ES-I3 (cell line): Measurements from ENCODE around the gene CEACAM19.
"Not testable (repeated sequence)": the region's sequence is repeated elsewhere in the genome, so short reads cannot be mapped to it uniquely, and the experiment has no call there.

ENCODE experiments used
- H3K36me3 ChIP-seq: 2 replicates; pipeline ENCODE4 v1.6.1; 2013; ENCODE audit warnings: mild to moderate bottlenecking, low read length, control low read depth, moderate library complexity; ENCODE audit not compliant: insufficient read depth
- H3K4me1 ChIP-seq: 2 replicates; pipeline ENCODE4 v1.6.1; 2013; ENCODE audit warnings: mild to moderate bottlenecking, control low read depth, low read length; ENCODE audit not compliant: insufficient read depth
- H3K9ac ChIP-seq: 2 replicates; pipeline ENCODE4 v1.6.1; 2013; ENCODE audit warnings: low read depth, mild to moderate bottlenecking, low read length, moderate library complexity
- H3K9me3 ChIP-seq: 2 replicates; pipeline ENCODE4 v1.6.1; 2013; ENCODE audit warnings: mild to moderate bottlenecking, low read length, moderate library complexity; ENCODE audit not compliant: control insufficient read depth, insufficient read depth

Gene CEACAM19

DNA sequence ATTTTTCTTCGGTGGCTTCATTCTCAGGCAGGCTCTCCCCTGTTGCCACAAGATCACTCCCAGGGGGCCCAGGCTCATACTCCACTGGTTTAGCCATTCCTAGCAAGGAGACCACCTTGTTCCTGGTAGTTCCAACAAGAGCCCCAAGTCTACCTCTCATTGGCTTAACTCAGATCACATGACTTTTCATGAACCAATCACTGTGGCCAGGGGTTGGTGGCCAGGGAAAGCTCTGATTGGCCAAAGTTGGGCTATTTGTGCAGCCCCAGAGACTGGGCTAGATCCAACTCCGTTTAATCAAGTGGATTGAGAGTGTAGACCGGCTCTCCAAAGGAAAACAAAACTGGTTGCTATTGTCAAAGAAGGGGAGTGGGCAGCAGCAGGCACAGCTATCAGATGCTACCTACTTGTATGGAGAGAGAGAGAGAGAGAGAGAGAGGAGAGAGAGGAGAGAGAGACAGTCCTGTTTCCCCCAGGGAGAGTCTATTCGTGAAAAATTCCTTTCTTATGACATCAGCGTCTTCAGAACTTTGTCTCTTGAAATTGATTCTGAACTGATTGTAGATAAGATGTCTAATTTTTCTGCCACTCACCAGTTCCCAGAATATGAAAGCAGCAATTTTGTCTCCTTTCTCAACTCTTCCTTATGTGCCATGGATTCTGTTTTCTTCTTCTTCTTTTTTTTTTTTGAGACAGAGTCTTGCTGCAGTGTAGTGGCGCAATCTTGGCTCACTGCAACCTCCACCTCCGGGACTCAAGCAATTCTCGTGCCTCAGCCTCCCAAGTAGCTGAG lies 5.9 kb downstream of the CEACAM19 start:
- Histone ChIP-seq H3K4me1 (no peaks in the 10 kb centered on the region; the same call in 1 of the 2 replicates), H3K9me3 (no peaks in the 10 kb centered on the region), H3K36me3 (no peaks in the 10 kb centered on the region), H3K9ac (no peak overlapping the region; the same call in 1 of the 2 replicates)

DNA sequence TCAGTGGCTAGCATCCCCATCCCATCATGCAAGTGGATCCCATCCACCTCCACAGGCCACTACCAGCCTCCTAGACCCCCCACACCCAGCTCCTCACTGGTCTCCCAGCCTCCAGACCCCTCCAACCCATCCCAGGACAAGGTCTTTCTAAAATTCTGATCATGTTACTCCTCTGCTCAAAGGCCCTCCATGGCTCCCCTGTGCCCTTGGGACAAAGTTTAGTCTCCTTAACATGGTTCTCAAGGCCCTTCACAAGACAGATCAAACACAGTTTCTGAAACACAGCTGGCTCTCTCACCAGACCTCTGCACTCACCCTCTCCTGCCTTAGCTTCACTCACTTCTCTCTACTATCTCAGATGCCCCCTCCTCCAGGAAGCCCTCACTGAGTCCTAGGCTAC lies 9.3 kb downstream of the CEACAM19 start:
- Histone ChIP-seq H3K9me3 (no peaks in the 10 kb centered on the region), H3K4me1 (no peaks in the 10 kb centered on the region; the same call in 1 of the 2 replicates), H3K36me3 (no peaks in the 10 kb centered on the region), H3K9ac (no peak overlapping the region)

DNA sequence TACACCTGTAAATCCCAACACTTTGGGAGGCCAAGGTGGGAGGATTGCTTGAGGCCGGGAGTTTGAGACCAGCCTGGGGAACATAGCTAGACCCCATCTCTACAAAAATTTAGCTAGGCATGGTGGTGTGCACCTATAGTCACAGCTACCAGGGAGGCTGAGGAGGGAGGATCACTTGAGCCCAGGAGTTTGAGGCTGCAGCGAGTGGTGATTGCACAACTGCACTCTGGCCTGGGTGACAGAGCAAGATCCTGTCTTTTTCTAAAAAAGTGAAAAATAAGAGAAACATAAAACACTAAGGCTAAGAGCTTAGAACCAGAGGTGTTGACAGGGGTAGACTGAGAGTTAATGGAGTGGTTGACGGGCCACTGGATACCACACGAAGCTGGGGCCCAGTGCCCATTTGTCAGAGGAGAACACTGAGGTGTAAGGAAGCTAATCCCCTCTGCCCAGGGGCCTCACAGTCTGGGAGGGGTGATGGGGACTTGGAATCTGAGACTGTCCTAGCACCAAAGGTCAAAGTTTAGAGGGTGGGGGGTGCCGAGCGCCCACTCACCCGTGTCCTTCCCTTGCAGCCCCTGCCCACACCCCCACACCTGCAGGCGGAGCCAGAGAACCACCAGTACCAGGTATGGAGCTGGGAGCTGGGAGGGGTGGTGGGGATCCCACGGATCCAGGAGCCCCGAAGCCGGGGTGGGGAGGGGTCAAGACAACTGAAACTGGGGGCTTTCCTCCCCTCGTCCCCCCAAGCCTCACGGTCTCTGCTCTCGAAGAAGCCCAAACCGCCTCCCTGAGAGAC lies 10.9 kb downstream of the CEACAM19 start:
- H3K4me1 ChIP-seq = peaks cover 3% of the 10 kb centered on the region; the same call in 1 of the 2 replicates
- H3K36me3 ChIP-seq = no peaks in the 10 kb centered on the region
- H3K9me3 ChIP-seq = no peaks in the 10 kb centered on the region
- no peak overlapping the region for H3K9ac ChIP-seq

DNA sequence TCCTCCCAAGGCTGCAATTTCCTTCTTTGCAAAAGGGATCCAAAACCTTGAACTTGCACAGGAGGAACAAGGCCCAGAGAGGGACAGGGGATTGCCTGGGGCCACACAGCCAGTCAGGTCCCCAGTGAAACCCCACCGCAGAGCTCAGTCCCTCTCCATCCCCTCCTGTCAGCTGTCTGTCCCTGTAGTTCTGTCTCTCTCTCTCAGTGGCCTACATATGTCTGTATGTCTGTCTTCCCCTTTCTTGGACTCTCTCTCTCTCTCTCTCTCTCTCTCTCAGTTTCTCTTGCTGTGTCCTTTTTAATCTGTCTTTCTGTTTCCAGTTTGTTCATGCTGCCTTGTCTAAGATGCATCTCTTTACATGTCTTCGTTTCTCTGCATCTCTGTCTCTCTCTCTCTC lies 11.5 kb downstream of the CEACAM19 start:
- no peaks in the 10 kb centered on the region for H3K36me3 ChIP-seq
- H3K9me3 ChIP-seq = no peaks in the 10 kb centered on the region
- H3K9ac ChIP-seq = no peak overlapping the region
- peaks cover 3% of the 10 kb centered on the region; the same call in 1 of the 2 replicates for H3K4me1 ChIP-seq

DNA sequence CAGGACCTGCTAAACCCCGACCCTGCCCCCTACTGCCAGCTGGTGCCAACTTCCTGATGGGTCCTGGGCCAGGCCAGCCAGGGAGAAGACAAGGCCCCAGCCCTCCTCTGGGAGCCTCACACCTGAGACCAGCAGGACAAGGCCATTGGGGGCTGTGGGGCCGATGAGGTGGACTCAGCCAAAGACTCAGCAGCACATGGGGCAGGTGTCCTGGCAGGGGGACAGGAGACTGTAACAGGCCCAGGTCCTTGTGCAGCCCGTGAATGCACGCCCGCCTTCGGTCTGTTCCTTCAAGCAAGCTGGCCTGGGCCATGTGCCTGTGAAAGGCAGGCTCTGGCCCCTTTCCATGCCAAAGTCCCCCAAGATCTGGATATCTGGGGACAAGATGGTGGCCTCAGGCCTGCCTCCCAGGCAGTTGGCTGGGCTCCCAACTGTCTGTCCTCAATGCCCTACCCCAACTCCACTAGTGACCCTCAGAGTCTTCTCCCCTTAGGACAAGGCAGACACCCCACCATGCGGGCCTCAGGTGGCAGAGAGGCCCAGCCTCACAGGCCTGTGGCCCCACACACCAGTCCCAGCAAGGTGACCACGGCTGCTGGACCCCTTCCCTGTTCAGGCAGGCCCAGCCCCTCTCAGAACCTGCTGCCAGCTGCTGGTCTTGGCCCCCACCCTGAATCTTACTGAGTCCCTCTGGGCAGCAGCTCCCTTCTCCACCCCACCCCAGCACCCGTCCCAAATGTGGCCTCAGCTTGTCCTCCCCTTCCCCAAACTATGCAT lies 12.3 kb downstream of the CEACAM19 start:
- Histone ChIP-seq H3K9ac (no peak overlapping the region), H3K36me3 (no peaks in the 10 kb centered on the region), H3K4me1 (peaks cover 3% of the 10 kb centered on the region; the same call in 1 of the 2 replicates), H3K9me3 (no peaks in the 10 kb centered on the region)

DNA sequence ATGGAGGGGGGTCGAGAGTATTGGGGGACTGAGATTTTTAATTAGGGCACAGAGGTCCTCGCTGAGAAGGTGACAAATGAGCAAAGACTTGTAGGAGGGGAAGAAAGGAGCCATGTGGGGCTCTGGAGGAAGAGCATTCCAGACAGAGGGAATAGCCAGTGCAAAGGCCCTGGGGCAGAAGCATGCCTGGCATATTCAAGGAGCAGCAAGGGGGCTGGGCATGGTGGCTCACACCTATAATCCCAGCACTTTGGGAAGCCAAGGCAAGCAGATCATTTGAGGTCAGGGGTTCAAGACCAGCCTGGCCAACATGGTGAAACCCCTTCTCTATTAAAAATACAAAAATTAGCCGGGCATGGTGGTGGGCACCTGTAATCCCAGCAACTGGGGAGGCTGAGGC lies 13.1 kb downstream of the CEACAM19 start:
- not testable (repeated sequence) for H3K4me1 ChIP-seq, H3K9me3 ChIP-seq, H3K36me3 ChIP-seq, H3K9ac ChIP-seq

DNA sequence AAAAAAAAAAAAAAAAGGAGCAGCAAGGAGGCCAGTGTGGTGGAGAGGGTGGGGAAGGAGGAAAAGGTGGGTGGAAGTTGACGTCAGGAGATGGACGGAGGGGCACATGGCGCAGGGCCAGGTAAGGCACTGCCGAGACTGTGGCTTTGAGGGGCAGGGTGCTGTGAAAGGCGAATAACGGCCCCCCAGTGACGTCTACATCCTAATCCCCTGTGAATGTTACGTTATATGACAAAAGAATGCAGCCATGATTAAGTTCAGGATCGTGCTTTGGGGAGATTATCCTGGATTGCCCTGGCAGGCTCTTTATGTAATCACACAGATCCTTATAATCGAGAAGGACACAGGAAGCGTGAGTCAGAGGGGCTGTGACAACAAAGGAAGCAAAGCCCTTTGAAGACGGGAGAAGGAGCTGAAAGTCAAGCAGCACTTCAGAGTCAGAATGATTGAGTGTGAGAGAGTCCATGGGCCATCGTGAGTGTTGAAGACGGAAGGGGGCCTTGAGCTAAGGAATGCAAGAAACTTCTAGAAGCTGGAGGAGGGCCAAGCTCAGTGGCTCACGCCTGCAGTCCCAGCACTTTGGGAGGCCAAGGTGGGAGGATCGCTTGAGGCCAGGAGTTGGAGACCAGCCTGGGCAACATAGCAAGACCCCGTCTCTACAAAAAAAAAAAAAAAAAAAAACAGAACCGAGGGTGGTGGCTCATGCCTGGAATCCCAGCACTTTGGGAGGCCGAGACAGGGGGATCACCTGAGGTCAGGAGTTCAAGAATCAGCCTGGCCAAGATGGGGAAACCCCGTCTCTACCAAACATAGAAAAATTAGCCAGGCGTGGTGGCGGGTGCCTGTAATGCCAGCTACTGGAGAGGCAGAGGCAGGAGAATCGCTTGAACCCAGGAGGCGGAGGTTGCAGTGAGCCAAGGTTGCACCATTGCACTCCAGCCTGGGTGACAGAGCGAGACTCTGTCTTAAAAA lies 13.9 kb downstream of the CEACAM19 start:
- no peaks in the 10 kb centered on the region for H3K36me3 ChIP-seq
- H3K4me1 ChIP-seq = peaks cover 3% of the 10 kb centered on the region; the same call in 1 of the 2 replicates

DNA sequence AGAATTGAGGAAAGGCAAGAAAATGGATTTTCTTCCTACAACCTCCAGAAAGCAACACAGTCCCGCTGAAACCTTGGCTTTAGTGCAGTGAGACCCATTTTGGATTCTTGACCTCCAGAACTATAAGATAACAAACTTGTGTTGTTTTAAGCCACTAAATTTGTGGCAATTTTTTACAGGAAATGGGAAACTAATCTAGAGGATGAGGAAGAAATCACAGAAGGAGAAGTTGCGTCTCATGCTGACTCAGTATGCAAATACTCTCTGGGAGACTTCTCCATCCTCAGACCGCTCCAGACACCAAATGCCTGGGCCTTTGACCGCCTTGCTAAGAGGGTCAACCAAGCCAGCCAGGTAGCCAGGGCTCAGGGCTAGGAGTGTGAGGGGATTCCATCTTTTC lies 14.6 kb downstream of the CEACAM19 start:
- Histone ChIP-seq H3K9ac (no peak overlapping the region), H3K9me3 (no peaks in the 10 kb centered on the region), H3K4me1 (peaks cover 3% of the 10 kb centered on the region; the same call in 1 of the 2 replicates), H3K36me3 (no peaks in the 10 kb centered on the region)

More for the DNA sequence above, 13.9 kb downstream of the CEACAM19 start:
- Histone ChIP-seq H3K9ac (no peak overlapping the region), H3K9me3 (no peaks in the 10 kb centered on the region)

DNA sequence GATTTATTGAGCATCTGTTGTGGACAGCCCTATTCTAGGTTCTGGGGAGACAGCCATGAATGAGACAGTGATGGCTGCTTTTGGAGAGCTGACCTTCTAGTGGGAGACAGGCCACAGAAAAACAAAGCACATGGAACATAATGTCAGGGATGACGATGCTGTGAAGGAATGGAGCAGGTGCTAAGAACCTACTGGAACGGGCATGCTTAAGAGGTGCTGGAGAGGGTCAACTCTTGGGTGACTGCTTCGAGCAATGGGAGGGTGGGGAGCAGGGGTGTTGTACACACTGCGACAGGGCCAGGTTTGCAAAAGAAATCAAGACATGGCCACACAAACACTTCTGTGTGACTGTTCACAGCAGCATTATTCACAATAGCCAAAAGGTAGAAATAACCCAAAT lies 15.6 kb downstream of the CEACAM19 start:
- H3K9me3 ChIP-seq = no peaks in the 10 kb centered on the region
- H3K9ac ChIP-seq = no peak overlapping the region
- H3K4me1 ChIP-seq = peaks cover 6% of the 10 kb centered on the region; the same call in 1 of the 2 replicates
- H3K36me3 ChIP-seq = no peaks in the 10 kb centered on the region

DNA sequence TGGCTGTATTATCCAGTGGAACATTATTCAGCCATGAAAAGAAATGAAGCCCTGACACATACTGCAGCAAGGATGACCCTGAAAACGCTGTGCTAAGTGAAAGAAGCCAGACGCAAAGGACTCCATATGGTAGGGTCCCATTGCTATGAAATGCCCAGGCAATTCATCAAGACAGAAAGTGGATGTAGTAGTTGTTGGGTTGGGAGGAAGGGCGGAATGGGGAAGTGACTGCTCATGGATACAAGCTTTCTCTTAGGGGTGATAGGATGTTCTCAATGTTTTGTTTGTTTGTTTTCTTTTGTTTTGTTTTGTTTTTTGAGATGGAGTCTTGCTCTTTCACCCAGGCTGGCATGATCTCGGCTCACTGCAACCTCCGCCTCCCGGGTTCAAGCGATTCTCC lies 16.6 kb downstream of the CEACAM19 start:
- Histone ChIP-seq H3K9ac (no peak overlapping the region), H3K36me3 (no peaks in the 10 kb centered on the region), H3K4me1 (peaks cover 8% of the 10 kb centered on the region; the same call in 1 of the 2 replicates), H3K9me3 (no peaks in the 10 kb centered on the region)

DNA sequence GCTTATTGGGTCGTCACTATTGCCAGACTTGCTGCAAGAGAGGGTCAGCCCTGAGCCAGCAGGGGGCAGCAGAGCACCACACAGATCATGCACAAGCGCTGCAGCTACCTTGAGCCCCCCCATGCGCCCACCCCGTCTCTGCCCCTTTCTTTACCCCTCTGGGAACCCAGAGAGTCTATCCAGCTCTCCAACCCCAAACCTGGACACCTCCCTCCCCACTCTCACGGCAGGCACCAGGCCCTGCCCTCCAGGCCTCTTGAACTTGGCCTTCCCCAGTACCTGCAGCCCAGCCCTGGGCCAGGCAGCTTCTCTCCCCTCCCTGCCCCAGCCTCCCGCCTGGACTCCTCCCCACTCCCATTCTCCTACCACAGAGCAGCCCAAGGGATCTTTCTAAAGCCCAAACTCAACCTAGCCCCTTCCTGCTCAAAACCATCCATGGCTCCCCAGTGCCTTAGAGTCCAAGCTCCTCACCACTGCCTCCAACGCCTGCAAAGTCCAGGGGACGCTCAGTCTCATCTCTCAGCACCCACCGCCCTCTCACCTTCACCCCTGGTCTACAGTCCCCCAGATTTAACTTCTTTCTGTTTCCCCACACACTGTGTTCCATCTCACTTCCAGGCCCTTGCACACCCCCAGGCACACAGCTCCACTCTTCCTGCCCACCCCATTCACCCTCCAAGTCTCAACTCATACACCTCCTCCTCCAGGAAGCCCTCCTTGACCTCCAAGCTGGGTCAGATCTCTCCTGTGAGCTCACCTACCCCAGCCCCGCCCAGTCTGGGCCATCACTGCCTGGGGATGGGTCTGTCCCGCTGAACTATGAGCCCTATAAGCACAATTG lies 18.2 kb downstream of the CEACAM19 start:
- H3K9me3 ChIP-seq = no peaks in the 10 kb centered on the region
- peaks cover 8% of the 10 kb centered on the region; the same call in 1 of the 2 replicates for H3K4me1 ChIP-seq
- no peaks in the 10 kb centered on the region for H3K36me3 ChIP-seq
- no peak overlapping the region for H3K9ac ChIP-seq

DNA sequence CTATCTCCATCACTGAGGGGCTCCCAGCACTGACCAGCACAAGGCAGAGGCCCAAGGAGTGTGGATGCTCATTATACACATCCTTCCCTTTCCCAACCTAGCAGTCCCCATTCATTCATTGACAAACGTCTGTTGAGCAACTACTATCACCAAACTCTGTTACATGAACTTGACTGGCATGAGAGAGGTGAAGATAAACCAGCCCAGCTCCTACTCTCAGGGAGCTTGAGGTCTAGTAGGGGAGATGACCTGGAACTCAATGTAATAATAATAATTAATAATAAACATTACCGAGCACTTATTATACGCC lies 18.8 kb downstream of the CEACAM19 start:
- no peak overlapping the region for H3K9ac ChIP-seq
- no peaks in the 10 kb centered on the region for H3K36me3 ChIP-seq
- peaks cover 8% of the 10 kb centered on the region; the same call in 1 of the 2 replicates for H3K4me1 ChIP-seq
- no peaks in the 10 kb centered on the region for H3K9me3 ChIP-seq

DNA sequence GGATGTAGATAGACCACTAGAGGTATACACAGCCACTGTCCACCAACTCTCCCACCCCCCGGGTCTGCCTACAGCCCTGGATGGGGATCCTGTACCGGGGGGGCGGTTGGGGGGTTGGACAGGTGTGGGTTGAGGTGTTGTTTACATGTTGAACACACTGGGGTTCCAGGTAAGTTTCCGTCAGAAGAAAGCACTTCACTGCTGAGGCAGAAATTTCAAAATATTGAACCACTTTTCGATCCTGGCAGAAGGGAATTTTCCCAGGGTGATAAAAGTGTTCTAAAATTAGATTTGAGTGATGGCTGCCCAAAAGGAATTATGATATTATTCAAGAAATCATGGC lies 21.1 kb downstream of the CEACAM19 start:
- H3K4me1 ChIP-seq = peaks cover 5% of the 10 kb centered on the region; the same call in 1 of the 2 replicates
- no peak overlapping the region for H3K9ac ChIP-seq
- H3K9me3 ChIP-seq = no peaks in the 10 kb centered on the region
- no peaks in the 10 kb centered on the region for H3K36me3 ChIP-seq
